ENCODE measurements around the gene THAP10. TPM values are rescaled to one million over a fixed set of nuclear protein-coding genes. Genes with fewer than 3 reads are reported as not detected.

Gene THAP10
- total and polyA plus RNA-seq, 2 experiments from 2014 or later, result 5.7 to 8.2 TPM

DNA sequence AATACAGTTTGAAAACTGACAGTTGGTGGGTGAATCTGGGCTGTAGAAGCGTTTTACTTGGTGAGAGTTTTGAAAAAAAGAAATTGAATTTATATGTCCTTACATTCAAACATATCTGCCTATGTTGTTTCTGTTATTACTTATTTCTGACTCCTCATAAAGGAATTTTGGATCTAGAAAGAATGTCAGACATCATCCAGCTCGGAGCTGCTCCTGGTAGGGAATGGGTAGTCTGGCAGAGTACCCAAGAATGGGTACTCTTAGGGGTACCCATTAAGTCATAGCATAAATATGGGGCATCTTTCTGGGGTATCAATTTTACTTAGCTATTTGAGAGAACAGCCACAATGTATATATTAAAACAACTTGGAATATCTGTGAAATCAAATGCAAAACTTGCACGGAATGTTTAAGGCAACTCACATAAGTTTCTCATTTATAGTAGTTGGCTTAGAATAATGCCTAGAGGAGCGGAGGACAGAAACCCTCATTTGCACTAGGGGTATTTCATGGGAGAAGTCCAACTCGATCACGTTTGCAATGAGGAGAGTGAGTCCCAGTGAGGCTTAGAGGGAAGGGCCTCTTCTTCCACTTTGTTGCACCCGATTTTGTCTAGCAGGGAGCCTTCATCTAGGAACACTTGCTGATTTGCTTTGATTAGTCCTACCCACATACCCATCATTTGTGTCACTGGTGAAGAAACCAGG, 35.9 kb downstream of the THAP10 start:
- H3K27me3 Mint-ChIP-seq (ENCODE audit: insufficient read depth, low read depth, poor library complexity), result peaks cover 8% of the 10 kb centered on the region
- H3K9me3 Mint-ChIP-seq, result 0 out of 3 replicates have a peak, but pooled peaks cover 3% of the 10 kb centered on the region
- H2AFZ ChIP-seq, result no peak overlapping the region
- peaks cover 10% of the 10 kb centered on the region for H3K27me3 ChIP-seq (ENCODE audit: insufficient read depth)
- DNase-seq (ENCODE audit: low spot score) (no peak), ATAC-seq (no peak)
- no peaks in the 10 kb centered on the region for H3K36me3 ChIP-seq (ENCODE audit: insufficient read depth)
- peaks cover 5% of the 10 kb centered on the region; the same call in 2 of the 3 replicates for H3K36me3 Mint-ChIP-seq (ENCODE audit: low read depth)
- 0 out of 2 replicates have a peak, but pooled peaks cover 9% of the 10 kb centered on the region for H3F3A ChIP-seq (replicated peaks; ENCODE audit: low read depth)
- H3K4me3 ChIP-seq, result no peak overlapping the region
- no peaks in the 10 kb centered on the region for H3K9me2 ChIP-seq (ENCODE audit: insufficient read depth)
- no peak overlapping the region for H3K4me3 Mint-ChIP-seq
- peaks cover 20% of the 10 kb centered on the region for H3K4me1 Mint-ChIP-seq
- TF ChIP-seq ZNF114 (CRISPR knock-in tag; IDR thresholded peaks at IDR 0.05), result no peak
- no peak for TF ChIP-seq STAT1 (IDR thresholded peaks at IDR 0.05; ENCODE audit: unreplicated experiment)
- TF ChIP-seq, protein P1, sequence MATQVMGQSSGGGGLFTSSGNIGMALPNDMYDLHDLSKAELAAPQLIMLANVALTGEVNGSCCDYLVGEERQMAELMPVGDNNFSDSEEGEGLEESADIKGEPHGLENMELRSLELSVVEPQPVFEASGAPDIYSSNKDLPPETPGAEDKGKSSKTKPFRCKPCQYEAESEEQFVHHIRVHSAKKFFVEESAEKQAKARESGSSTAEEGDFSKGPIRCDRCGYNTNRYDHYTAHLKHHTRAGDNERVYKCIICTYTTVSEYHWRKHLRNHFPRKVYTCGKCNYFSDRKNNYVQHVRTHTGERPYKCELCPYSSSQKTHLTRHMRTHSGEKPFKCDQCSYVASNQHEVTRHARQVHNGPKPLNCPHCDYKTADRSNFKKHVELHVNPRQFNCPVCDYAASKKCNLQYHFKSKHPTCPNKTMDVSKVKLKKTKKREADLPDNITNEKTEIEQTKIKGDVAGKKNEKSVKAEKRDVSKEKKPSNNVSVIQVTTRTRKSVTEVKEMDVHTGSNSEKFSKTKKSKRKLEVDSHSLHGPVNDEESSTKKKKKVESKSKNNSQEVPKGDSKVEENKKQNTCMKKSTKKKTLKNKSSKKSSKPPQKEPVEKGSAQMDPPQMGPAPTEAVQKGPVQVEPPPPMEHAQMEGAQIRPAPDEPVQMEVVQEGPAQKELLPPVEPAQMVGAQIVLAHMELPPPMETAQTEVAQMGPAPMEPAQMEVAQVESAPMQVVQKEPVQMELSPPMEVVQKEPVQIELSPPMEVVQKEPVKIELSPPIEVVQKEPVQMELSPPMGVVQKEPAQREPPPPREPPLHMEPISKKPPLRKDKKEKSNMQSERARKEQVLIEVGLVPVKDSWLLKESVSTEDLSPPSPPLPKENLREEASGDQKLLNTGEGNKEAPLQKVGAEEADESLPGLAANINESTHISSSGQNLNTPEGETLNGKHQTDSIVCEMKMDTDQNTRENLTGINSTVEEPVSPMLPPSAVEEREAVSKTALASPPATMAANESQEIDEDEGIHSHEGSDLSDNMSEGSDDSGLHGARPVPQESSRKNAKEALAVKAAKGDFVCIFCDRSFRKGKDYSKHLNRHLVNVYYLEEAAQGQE (IDR thresholded peaks at IDR 0.05; ENCODE audit: unreplicated experiment), result no peak
- no peak for TF ChIP-seq ETS1 (IDR thresholded peaks at IDR 0.05)
- TF ChIP-seq POLR2AphosphoS5 (IDR thresholded peaks at IDR 0.05; ENCODE audit: low read depth), result no peak
- no peak for TF ChIP-seq JUNB (IDR thresholded peaks at IDR 0.05; ENCODE audit: unreplicated experiment)
- TF ChIP-seq EZH2phosphoT487 (IDR thresholded peaks at IDR 0.05; ENCODE audit: unreplicated experiment), result no peak
- H3K4me2 ChIP-seq, result no peak overlapping the region
- peaks cover 8% of the 10 kb centered on the region for H3K4me1 ChIP-seq (ENCODE audit: insufficient read depth)
- H3K27ac ChIP-seq (ENCODE audit: low read depth), result no peak overlapping the region
- H3K79me2 ChIP-seq (replicated peaks; ENCODE audit: insufficient read depth), result peaks cover 7% of the 10 kb centered on the region; the same call in 1 of the 2 replicates
- H3K27ac Mint-ChIP-seq, result no peak overlapping the region
- H4K20me1 ChIP-seq (replicated peaks; ENCODE audit: insufficient read depth), result no peaks in the 10 kb centered on the region; the same call in 1 of the 2 replicates

DNA sequence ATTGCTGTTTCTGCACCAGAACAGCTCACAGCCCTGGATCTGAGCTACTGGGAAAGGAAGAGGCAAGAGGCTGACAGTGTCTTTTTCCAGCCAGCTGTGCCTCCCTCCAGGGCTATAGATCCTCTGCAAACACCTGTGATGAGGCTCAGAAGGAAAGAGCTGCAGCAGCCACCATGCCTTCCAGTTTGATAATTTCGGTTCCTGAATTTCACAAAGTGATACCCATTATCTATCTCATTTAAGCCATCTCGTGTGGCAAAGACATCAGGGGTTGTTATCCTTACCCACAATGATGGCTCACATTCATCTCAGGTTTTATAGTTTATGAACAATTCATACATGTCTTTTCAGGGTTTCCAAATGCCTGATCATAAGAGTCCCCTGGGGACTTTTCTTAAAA, 36.5 kb downstream of the THAP10 start:
- Histone ChIP-seq H3K27me3 (ENCODE audit: insufficient read depth) (peaks cover 10% of the 10 kb centered on the region), H3K36me3 (ENCODE audit: insufficient read depth) (no peaks in the 10 kb centered on the region), H2AFZ (no peak overlapping the region), H3F3A (replicated peaks; ENCODE audit: low read depth) (0 out of 2 replicates have a peak, but pooled peaks cover 9% of the 10 kb centered on the region), H3K4me2 (no peak overlapping the region), H4K20me1 (replicated peaks; ENCODE audit: insufficient read depth) (no peaks in the 10 kb centered on the region; the same call in 1 of the 2 replicates), H3K27ac (ENCODE audit: low read depth) (no peak overlapping the region), H3K79me2 (replicated peaks; ENCODE audit: insufficient read depth) (peaks cover 7% of the 10 kb centered on the region; the same call in 1 of the 2 replicates), H3K9me2 (ENCODE audit: insufficient read depth) (no peaks in the 10 kb centered on the region), H3K4me3 (no peak overlapping the region), H3K4me1 (ENCODE audit: insufficient read depth) (peaks cover 8% of the 10 kb centered on the region)
- DNase-seq (ENCODE audit: low spot score), result no peak
- Mint-ChIP-seq H3K4me3 (no peak overlapping the region), H3K9me3 (0 out of 3 replicates have a peak, but pooled peaks cover 3% of the 10 kb centered on the region), H3K27me3 (ENCODE audit: insufficient read depth, low read depth, poor library complexity) (peaks cover 8% of the 10 kb centered on the region), H3K36me3 (ENCODE audit: low read depth) (peaks cover 10% of the 10 kb centered on the region; the same call in 2 of the 3 replicates), H3K27ac (no peak overlapping the region), H3K4me1 (peaks cover 20% of the 10 kb centered on the region)
- no peak for ATAC-seq
- no peak for TF ChIP-seq ZNF462 (CRISPR knock-in tag; IDR thresholded peaks at IDR 0.05)
- TF ChIP-seq EZH2 (IDR thresholded peaks at IDR 0.05; ENCODE audit: low read depth, unreplicated experiment), result no peak
- TF ChIP-seq STAT1 (IDR thresholded peaks at IDR 0.05; ENCODE audit: unreplicated experiment), result no peak

Measured in GM23338 (cell line).